HG02763 (cell line): ENCODE measurements around the gene ARL5A.
"Not testable (repeated sequence)": the region's sequence is repeated elsewhere in the genome, so short reads cannot be mapped to it uniquely, and the experiment has no call there.

ENCODE experiments used
- ATAC-seq: cut with Tn5 transposase; IDR thresholded peaks from one replicate; pipeline ENCODE4 v1.9.1; 2021; ENCODE audit warnings: mild to moderate bottlenecking, moderate library complexity; ENCODE audit not compliant: unreplicated experiment

The ARL5A gene, protein sequence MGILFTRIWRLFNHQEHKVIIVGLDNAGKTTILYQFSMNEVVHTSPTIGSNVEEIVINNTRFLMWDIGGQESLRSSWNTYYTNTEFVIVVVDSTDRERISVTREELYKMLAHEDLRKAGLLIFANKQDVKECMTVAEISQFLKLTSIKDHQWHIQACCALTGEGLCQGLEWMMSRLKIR

GRCh38 chr2:151828143-151828889 lies at the start of gene ARL5A:
Gene ARL5A (minus strand): TSS chr2:151828421. CDS start chr2:151828176, 245 bp downstream.
- peak; percentile 94 for ATAC-seq

GRCh38 chr2:151875631-151876030 lies 47.4 kb upstream of the ARL5A start:
- not testable (repeated sequence) for ATAC-seq

GRCh38 chr2:151872463-151872862 lies 44.2 kb upstream of the ARL5A start:
- ATAC-seq: no peak

GRCh38 chr2:151869291-151869690 lies 41.1 kb upstream of the ARL5A start:
- no peak for ATAC-seq

GRCh38 chr2:151862700-151863099 lies 34.5 kb upstream of the ARL5A start:
- ATAC-seq: peak; percentile 99

GRCh38 chr2:151861174-151861573 lies 33.0 kb upstream of the ARL5A start:
- no peak for ATAC-seq

DNA sequence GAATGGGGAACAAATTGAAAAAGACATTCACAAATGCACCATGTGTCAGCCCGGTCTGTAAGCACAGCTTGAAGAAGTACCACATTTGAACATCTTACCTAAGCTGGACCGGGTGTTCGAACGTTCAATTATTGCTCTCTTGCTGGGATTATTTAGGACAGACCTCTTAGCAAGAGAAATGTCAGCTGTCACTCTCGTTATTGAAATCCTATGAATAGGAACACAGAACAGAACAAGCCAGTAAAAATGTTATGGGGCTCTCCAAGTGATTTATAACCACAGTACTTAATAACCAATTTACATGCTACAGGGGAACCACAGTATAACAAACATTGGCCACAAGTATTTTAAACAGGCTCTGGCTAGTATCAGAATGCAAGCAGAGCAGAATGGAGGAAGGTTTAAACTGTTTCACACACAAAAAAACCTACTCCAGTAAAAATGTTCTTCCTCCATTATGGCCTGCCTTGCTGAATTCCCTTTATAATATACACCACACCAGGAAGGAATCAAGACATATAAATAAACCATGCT lies 32.5 kb upstream of the ARL5A start:
- ATAC-seq: no peak

DNA sequence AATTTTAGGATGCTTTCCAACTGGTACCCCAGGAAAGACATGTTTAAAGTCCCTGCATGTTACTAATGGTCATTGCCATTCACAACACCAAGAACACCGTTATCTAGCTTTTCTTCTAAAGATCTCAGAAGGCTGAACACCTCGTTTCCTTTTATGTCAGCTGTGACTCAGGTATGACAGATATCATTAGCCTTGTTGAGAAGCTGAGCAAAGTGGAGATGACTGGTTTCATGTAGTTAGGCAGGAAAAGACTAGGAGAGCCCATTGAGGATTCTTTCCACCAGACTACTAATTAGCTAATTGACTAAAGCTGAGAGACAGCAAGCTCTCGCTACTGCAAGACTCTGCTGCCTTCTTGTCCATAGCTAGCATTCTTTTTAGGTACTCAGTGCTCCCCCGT lies 32.0 kb upstream of the ARL5A start:
- no peak for ATAC-seq

DNA sequence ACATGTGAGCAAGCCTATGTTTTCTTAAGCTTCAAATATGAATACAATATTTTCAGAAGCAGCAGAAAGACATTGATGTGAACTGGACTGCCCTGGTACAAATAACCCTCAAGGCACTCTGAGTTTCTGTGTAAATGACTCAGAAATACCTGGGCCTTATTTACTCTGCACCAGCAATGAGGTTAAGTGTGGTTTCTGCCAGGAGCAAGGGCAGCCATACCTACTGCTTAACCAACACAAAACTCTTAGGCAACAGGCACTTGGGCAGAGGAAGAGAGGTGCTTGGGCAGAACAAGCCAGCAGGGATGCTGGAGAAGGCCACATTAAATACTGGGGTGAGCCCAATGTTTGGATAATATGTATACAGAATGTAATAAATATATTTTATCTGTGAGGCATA lies 29.4 kb upstream of the ARL5A start:
- no peak for ATAC-seq

- ATAC-seq: no peak
Observed at GRCh38 chr2:151855111-151855510, 26.9 kb upstream of the ARL5A start.

GRCh38 chr2:151853070-151853758 lies 25.0 kb upstream of the ARL5A start:
- no peak for ATAC-seq

- ATAC-seq: no peak
Observed at GRCh38 chr2:151852260-151853069, 24.2 kb upstream of the ARL5A start.

DNA sequence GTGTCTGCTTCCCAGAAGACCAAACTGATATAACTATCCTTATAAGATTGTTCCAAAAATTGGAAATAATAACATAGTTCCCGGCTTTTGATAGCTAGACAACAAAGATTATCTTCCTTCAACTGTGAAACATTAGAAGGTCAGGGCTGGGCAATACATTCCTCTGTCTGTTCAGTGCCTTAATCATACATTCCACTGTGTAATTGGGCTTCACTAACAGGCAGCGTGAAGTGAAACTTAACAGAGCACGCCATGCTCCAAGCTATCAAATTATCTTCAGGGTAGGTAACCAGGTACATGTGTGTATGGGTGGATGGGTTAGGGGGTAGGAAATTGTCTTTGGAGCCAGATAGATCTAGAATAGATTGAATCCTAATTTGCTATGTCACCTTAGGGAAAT lies 23.5 kb upstream of the ARL5A start:
- no peak for ATAC-seq

DNA sequence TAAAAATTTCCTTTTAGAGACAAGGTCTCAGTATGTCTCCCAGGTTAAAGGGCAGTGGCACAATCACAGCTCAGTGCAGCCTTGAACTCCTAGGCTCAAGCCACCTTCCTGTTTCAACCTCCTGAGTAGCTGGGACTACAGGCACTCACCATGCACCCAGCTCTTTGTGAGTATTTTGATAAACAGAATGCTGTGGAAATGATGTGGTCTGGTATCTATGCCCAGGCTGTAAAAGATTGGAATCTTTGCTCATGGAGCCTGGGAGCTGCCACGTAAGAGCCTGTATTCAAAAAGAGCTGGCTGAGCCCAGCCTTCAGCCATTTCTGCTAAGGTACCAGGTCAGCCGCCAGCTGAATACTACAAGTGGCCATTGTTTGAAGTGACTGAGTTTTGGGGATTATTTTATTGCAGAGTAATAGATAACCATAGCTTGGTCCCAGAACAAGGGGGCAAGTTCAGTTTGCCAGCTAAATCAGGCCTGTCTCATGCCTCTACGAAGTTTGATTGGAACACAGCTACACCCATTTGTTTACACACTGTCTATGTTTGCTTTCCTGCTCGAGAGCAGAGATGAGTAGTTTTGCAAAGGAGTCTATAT lies 21.3 kb upstream of the ARL5A start:
- ATAC-seq: no peak

DNA sequence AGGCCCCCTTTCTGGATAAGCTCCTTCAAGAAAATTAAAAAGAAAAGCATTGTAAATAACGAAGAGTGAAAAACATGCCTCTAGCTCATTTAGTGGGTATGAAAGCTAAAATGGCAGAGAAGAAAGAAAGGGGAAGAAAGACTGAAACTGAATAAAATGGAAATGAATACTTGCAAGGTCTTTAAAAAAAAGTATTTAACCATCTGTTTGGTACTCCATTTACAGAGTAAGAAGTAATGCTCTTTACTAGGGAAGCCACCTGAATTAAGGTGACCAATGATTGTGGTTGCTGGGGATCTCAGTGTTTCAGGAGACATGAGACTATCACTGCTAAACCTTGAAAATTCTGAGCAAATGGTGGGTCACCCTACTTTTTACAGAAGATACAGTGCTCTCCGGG lies 17.7 kb upstream of the ARL5A start:
- ATAC-seq: peak; percentile 47

- no peak for ATAC-seq
Observed at GRCh38 chr2:151845481-151845880, 17.3 kb upstream of the ARL5A start.

DNA sequence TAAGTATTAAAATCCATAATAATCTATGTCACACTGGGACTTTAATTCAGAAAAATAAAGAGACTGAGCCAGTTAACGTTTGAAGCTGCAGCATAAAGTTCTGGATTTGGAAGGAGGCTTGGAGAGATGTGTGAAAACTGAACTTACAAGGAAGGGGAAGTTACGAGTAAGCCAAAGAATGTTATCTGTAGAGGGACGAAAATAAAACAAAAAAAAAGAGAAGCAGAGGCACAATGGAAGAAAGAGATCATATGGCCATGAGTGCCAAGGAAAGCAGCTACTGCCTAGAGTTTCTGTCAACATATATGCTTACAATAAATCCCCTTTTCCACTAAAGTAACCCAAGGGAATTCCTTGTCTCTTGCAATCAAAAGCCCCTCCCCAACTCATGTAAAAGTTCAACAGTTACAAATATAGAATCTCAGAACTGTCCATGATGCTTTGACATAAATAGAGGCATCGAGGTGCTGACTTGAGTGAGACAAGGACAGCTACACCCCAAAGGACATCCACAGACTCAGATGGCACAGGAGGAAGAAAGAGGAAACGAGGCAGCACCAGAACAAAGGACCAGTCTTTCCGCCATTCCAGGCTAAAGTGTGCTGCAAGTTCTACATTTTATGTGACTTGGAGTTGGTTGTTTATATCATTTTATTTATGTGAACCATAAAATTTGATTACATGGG lies 16.1 kb upstream of the ARL5A start:
- ATAC-seq: no peak

DNA sequence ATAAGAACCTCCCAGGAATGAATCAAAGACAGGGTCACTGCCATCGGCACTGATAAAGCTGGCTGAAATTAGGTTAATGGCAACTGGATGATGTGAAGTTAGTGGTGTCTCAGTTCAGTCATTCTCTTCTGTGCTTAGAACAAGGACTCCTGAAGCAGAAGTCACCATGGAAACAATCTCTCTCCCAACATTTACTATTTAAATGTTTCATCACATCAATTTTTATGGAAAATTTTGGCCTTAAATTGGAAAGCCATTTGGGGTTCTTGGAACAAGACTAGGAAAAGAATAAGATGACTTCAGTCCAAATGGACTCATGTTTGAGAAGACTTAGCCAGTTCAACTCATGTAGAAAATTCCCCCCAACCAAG lies 15.5 kb upstream of the ARL5A start:
- ATAC-seq: no peak

- ATAC-seq: peak; percentile 30
Observed at GRCh38 chr2:151842830-151843690, 14.8 kb upstream of the ARL5A start.
